K562 (cell line): Measurements from ENCODE around the gene GBA2. TPM values are rescaled to one million over a fixed set of nuclear protein-coding genes. Genes with fewer than 3 reads are reported as not detected.
A peak's percentile ranks its signal among the peaks of the same experiment; 100 is the strongest.

Experiments
- CBFA2T2 ChIP-seq: fragments of 450-650 bp; conservative IDR thresholded peaks from 2 replicates; pipeline ENCODE4 v1.6.1; 2017; ENCODE audit warnings: mild to moderate bottlenecking
- FOXK1 ChIP-seq: sonication (generic); formaldehyde crosslinking; IDR thresholded peaks from 2 replicates; pipeline ENCODE4 v1.8.0; 2022; ENCODE audit warnings: missing genetic modification reagents, mild to moderate bottlenecking, borderline replicate concordance
- GTF2E2 ChIP-seq: fragments of 200-800 bp; sonication (Bioruptor generic); IDR thresholded peaks from 2 replicates; pipeline ENCODE4 v1.6.1; 2016; ENCODE audit warnings: missing genetic modification characterization, missing compliant biosample characterization
- KDM5B ChIP-seq: fragments of 200-600 bp; sonication (generic); IDR thresholded peaks from 2 replicates; pipeline ENCODE4 v1.6.1; 2012; ENCODE audit warnings: low read depth, mild to moderate bottlenecking, moderate library complexity, low read length, control low read depth, inconsistent platforms; ENCODE audit not compliant: insufficient replicate concordance
- MAZ ChIP-seq, 2 experiments: fragments of 450-650 bp in 1 of 2; sonication (generic) in 1 of 2; formaldehyde crosslinking; IDR thresholded peaks in 1 of 2; conservative IDR thresholded peaks in 1 of 2; 2 replicates each; pipeline versions ENCODE4 v1.4.0 to v1.5.0; 2020; ENCODE audit warnings: mild to moderate bottlenecking in 1 of 2, missing genetic modification reagents in 1 of 2
- NEUROD1 ChIP-seq: fragments of 150-350 bp; IDR thresholded peaks from 2 replicates; pipeline ENCODE4 v1.6.1; 2014; ENCODE audit warnings: borderline replicate concordance, low read length, low read depth; ENCODE audit not compliant: partially characterized antibody
- NKRF ChIP-seq: fragments of 450-650 bp; IDR thresholded peaks from 2 replicates; pipeline ENCODE4 v1.6.1; 2016; ENCODE audit warnings: borderline replicate concordance
- POLR2A ChIP-seq: fragments of 450-650 bp; conservative IDR thresholded peaks from 2 replicates; pipeline ENCODE4 v1.6.1; 2016
- POLR2G ChIP-seq: fragments of 200-400 bp; formaldehyde crosslinking; IDR thresholded peaks from 2 replicates; pipeline ENCODE4 v1.6.1; 2017; ENCODE audit warnings: low read depth, mild to moderate bottlenecking, antibody characterized with exemption, low read length, moderate library complexity
- TGIF2 ChIP-seq: sonication (generic); formaldehyde crosslinking; IDR thresholded peaks from 2 replicates; pipeline ENCODE4 v1.8.1; 2022; ENCODE audit warnings: mild to moderate bottlenecking, missing genetic modification reagents, moderate library complexity
- ZNF175 ChIP-seq: fragments of 200-800 bp; sonication (Bioruptor generic); IDR thresholded peaks from 2 replicates; pipeline ENCODE4 v1.6.1; 2016; ENCODE audit warnings: low read depth, mild to moderate bottlenecking, missing genetic modification characterization, missing compliant biosample characterization
- polyA plus RNA-seq, 8 experiments: library from polyadenylated mRNA; depleted of rRNA in 4 of 8; stranded (reverse) in 5 of 8; unstranded in 3 of 8; fragments of >200 nt; fragmentation: Nextera tagmentation in 2 of 8; fragmentation: Illumina TruSeq in 1 of 8; extraction: Ambion mirVana in 2 of 8; extraction: Trizol in 1 of 8; gene quantifications; 2 replicates each; pipeline versions ENCODE4 v1.2.1 to v1.2.3, GENCODE V29; 2011 to 2014; ENCODE audit warnings: inconsistent platforms in 1 of 8, missing spikeins in 1 of 8
- total RNA-seq, 7 experiments: library from RNA; depleted of rRNA in 6 of 7; stranded (reverse); fragments of >200 nt in 6 of 7; fragmentation: Illumina TruSeq in 2 of 7; extraction: Trizol in 2 of 7; gene quantifications; 2 replicates each; pipeline versions ENCODE4 v1.2.1 to v1.2.3, GENCODE V29; 2011 to 2021; ENCODE audit warnings: low replicate concordance in 1 of 7
- TF ChIP-seq, protein P1 (sequence below): fragments of 450-650 bp; IDR thresholded peaks from 2 replicates; pipeline ENCODE4 v1.6.1; 2016; ENCODE audit warnings: mild to moderate bottlenecking, moderate library complexity

The GBA2 gene
- total and polyA plus RNA-seq, 9 of the 15 experiments (the other 6 are each of a cell fraction or from before 2014, with no cell fraction given), result 14.1 to 60.4 (median 32.1) TPM

- TF ChIP-seq, protein P1, sequence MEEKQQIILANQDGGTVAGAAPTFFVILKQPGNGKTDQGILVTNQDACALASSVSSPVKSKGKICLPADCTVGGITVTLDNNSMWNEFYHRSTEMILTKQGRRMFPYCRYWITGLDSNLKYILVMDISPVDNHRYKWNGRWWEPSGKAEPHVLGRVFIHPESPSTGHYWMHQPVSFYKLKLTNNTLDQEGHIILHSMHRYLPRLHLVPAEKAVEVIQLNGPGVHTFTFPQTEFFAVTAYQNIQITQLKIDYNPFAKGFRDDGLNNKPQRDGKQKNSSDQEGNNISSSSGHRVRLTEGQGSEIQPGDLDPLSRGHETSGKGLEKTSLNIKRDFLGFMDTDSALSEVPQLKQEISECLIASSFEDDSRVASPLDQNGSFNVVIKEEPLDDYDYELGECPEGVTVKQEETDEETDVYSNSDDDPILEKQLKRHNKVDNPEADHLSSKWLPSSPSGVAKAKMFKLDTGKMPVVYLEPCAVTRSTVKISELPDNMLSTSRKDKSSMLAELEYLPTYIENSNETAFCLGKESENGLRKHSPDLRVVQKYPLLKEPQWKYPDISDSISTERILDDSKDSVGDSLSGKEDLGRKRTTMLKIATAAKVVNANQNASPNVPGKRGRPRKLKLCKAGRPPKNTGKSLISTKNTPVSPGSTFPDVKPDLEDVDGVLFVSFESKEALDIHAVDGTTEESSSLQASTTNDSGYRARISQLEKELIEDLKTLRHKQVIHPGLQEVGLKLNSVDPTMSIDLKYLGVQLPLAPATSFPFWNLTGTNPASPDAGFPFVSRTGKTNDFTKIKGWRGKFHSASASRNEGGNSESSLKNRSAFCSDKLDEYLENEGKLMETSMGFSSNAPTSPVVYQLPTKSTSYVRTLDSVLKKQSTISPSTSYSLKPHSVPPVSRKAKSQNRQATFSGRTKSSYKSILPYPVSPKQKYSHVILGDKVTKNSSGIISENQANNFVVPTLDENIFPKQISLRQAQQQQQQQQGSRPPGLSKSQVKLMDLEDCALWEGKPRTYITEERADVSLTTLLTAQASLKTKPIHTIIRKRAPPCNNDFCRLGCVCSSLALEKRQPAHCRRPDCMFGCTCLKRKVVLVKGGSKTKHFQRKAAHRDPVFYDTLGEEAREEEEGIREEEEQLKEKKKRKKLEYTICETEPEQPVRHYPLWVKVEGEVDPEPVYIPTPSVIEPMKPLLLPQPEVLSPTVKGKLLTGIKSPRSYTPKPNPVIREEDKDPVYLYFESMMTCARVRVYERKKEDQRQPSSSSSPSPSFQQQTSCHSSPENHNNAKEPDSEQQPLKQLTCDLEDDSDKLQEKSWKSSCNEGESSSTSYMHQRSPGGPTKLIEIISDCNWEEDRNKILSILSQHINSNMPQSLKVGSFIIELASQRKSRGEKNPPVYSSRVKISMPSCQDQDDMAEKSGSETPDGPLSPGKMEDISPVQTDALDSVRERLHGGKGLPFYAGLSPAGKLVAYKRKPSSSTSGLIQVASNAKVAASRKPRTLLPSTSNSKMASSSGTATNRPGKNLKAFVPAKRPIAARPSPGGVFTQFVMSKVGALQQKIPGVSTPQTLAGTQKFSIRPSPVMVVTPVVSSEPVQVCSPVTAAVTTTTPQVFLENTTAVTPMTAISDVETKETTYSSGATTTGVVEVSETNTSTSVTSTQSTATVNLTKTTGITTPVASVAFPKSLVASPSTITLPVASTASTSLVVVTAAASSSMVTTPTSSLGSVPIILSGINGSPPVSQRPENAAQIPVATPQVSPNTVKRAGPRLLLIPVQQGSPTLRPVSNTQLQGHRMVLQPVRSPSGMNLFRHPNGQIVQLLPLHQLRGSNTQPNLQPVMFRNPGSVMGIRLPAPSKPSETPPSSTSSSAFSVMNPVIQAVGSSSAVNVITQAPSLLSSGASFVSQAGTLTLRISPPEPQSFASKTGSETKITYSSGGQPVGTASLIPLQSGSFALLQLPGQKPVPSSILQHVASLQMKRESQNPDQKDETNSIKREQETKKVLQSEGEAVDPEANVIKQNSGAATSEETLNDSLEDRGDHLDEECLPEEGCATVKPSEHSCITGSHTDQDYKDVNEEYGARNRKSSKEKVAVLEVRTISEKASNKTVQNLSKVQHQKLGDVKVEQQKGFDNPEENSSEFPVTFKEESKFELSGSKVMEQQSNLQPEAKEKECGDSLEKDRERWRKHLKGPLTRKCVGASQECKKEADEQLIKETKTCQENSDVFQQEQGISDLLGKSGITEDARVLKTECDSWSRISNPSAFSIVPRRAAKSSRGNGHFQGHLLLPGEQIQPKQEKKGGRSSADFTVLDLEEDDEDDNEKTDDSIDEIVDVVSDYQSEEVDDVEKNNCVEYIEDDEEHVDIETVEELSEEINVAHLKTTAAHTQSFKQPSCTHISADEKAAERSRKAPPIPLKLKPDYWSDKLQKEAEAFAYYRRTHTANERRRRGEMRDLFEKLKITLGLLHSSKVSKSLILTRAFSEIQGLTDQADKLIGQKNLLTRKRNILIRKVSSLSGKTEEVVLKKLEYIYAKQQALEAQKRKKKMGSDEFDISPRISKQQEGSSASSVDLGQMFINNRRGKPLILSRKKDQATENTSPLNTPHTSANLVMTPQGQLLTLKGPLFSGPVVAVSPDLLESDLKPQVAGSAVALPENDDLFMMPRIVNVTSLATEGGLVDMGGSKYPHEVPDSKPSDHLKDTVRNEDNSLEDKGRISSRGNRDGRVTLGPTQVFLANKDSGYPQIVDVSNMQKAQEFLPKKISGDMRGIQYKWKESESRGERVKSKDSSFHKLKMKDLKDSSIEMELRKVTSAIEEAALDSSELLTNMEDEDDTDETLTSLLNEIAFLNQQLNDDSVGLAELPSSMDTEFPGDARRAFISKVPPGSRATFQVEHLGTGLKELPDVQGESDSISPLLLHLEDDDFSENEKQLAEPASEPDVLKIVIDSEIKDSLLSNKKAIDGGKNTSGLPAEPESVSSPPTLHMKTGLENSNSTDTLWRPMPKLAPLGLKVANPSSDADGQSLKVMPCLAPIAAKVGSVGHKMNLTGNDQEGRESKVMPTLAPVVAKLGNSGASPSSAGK, result 0 out of 2 replicates have a peak, but pooled peaks have one; percentile 33
- TF ChIP-seq TGIF2 (CRISPR knock-in tag) (no peak), ZNF175 (CRISPR knock-in tag) (0 out of 2 replicates have a peak, but pooled peaks have one; percentile 25), CBFA2T2 (no peak), POLR2A (peak; percentile 73), MAZ (CRISPR knock-in tag; conservative IDR thresholded peaks at IDR 0.05 in 1 of 2, IDR thresholded peaks at IDR 0.05 in 1 of 2) (peak in 1 of 2 experiments; percentile 74), NKRF (0 out of 2 replicates have a peak, but pooled peaks have one; percentile 26), POLR2G (peak; percentile 79), NEUROD1 (no peak), FOXK1 (CRISPR knock-in tag) (no peak), GTF2E2 (tag) (peak; percentile 33; the same call in 1 of the 2 replicates), KDM5B (peak; percentile 19)
Observed at GRCh38 chr9:35690614-35691333, 58.3 kb downstream of the GBA2 start (continued).
